HG03175 (cell line): ENCODE measurements around the gene DCST1.

Experiments
- ATAC-seq: cut with Tn5 transposase; IDR thresholded peaks from one replicate; pipeline ENCODE4 v1.9.1; 2021; ENCODE audit warnings: mild to moderate bottlenecking, moderate library complexity; ENCODE audit not compliant: unreplicated experiment

Gene DCST1

GRCh38 chr1:155050560-155051341 lies 17.1 kb downstream of the DCST1 start, which contains the start of gene ADAM15:
Gene ADAM15, plus strand, starts transcription at chr1:155051316. Its CDS starts 71 bp downstream, at chr1:155051387.
- peak; percentile 61 for ATAC-seq

DNA sequence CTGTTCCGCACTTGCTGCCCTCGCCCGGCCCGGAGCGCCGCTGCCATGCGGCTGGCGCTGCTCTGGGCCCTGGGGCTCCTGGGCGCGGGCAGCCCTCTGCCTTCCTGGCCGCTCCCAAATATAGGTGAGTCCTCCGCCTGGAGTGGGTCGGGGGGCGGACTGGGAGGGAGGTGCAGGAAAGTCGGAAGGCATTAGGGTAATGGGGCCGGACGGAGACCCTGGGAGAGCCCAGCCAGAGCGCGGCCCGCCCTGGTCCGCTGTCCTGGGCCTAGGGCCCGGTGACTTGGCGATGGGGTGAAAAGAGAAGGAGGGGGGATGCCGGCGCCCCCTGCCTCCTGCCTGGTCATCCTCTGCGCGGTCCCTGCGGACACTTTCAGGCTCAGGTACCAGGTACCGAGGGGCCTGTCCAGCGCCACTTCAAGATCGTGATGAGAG lies 17.7 kb downstream of the DCST1 start:
- no peak for ATAC-seq

- no peak for ATAC-seq
Measured at GRCh38 chr1:155051777-155052398, 18.3 kb downstream of the DCST1 start.

DNA sequence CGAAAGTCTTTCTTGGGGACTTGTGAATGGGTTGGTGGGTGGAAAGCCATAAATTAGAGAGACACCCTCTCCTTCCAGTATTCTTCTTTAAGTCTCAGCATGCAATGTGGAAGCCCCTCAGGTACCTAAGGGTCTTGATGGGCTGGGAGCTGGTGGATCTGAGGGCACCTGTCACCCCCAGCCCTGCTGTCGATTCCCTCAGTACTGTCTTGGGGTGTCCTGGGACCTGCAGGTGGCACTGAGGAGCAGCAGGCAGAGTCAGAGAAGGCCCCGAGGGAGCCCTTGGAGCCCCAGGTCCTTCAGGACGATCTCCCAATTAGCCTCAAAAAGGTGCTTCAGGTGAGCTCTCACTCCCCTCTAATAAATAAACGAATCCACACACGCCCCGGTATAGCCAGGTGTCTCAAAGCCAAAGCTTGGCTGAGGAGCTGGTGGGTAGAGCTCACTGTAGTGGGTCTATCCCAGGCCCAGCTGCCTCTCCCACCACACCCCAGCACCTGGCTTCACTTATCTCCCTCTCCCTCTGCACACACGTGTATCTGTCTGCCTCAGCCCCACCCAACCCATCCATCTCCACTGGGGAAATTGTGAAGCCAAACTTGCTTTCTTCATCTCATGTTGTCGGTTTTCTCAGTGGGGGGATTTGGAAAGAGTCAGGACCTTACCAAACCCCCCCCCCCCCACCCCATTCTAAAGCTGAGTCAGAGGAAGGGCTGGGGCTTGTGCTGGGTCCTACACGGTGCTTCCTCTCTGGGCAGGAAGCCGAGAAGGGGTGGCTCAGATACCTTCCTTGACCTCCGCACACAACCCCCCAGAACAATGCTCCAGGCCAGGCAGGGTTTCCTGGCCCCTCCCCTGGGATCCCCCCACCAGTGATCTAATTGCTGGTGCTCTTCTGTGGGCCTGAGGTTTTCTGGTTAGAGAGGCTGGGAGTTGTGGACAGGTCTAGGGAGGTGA lies 19.1 kb downstream of the DCST1 start:
- ATAC-seq, result no peak

DNA sequence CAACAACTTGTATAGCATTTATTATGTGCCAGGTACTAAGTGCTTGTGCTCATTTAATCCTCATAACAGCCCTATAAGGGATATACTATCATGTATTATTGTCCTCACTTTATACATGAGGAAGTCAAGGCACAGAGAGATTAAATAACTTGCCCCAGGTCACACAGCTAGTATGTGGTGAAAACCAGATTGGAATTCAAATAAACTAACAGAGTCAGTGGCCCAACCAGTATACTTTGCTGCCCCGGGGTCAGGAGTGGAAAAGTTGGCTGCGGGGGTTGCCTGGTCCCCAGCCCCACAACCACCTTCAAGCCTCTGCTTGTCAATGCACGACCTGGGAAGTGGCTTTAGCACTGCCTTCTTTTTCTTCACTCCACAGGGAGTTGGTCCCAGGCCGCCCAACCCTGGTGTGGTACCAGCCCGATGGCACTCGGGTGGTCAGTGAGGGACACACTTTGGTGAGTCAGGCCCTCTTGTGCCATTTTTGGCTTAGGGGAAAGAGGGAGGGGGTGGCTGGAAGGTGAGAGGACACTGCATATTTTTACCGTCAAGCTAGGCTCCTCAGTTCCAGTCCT lies 20.0 kb downstream of the DCST1 start:
- no peak for ATAC-seq

DNA sequence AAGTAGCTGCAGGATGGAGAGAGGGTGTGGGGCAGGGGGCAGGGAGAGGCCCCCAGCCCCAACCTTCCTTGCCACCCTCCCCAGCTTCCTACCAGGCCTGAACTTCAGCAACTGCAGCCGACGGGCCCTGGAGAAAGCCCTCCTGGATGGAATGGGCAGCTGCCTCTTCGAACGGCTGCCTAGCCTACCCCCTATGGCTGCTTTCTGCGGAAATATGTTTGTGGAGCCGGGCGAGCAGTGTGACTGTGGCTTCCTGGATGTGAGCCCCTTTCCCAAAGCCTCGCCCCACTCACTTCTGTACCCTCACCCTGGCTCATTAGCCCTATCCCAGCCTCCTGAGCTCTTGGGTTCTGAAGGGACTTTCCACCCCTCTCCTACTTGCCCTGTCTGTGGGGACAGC lies 23.5 kb downstream of the DCST1 start:
- ATAC-seq, result no peak

- no peak for ATAC-seq
Measured at GRCh38 chr1:155057788-155058211, 24.2 kb downstream of the DCST1 start.

DNA sequence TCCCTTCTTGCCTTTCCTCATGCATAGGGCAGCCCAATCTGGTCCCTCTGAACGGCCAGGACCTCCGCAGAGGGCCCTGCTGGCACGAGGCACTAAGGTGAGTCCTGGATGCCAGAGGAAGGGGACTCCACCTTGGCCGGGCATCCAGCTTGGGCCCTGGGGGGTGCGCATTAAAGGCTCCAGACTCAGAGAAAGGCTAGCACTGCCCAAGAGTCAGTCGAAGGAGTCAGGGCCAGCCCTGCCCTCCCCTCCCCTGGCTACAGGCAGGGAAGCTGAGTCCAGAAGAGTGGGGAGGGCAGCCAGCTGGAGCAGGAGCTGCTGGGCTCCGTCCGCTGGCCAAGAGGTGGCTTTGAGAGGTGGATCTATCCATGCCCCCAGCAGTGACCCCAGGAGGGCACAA lies 27.1 kb downstream of the DCST1 start:
- ATAC-seq, result no peak

GRCh38 chr1:155061381-155062150 lies 27.9 kb downstream of the DCST1 start:
- peak; percentile 48 for ATAC-seq

DNA sequence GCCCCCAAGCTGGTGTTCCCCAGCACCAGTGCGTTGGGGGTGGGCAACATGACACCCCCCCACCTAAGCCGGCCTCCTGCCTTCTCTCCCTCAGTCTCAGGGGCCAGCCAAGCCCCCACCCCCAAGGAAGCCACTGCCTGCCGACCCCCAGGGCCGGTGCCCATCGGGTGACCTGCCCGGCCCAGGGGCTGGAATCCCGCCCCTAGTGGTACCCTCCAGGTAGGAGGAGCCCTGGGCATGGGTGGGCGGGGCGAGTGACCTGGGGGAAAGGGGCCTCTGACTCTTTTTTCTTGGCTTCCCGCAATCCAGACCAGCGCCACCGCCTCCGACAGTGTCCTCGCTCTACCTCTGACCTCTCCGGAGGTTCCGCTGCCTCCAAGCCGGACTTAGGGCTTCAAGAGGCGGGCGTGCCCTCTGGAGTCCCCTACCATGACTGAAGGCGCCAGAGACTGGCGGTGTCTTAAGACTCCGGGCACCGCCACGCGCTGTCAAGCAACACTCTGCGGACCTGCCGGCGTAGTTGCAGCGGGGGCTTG lies 28.6 kb downstream of the DCST1 start:
- no peak for ATAC-seq

DNA sequence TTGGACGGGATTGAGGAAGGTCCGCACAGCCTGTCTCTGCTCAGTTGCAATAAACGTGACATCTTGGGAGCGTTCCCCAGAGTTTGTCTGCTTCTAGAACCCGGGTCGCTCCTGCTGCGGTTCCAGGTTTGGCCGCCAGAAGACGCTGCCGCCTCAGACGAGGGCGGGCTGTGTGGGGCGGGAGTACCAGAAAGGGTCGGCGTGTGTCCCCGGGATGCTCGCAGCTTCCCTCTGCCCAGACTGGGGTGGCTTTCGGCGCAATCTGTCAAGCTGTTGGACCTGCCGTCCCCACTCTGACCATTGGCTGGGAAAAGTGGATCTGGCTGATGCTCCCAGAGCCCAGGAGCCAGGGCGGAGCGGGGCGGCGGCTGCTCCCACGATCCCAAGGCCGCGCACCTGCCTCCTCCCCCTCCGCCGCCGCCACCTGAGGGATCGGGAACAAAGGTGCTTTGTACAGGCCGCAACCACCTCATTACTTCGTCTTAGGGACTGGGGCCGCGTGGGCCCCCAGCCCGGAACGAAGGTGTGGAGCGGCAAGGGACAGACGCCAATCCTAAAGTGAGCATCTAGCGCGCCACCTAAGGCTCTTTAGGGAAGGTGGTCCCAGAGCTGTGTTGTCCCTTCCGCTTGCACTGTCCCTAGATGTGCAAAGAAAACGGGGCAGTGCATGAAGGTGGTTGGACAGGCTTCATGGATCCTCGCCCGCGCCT lies 29.2 kb downstream of the DCST1 start:
- no peak for ATAC-seq

- ATAC-seq, result peak; percentile 76
Measured at GRCh38 chr1:155063550-155064110, 30.0 kb downstream of the DCST1 start, which contains the start of gene EFNA4. Gene EFNA4, plus strand, starts transcription at chr1:155063740. Its CDS starts 84 bp downstream, at chr1:155063824.

GRCh38 chr1:155064111-155064831 lies 30.6 kb downstream of the DCST1 start:
- ATAC-seq, result no peak

GRCh38 chr1:155064832-155065429 lies 31.3 kb downstream of the DCST1 start:
- ATAC-seq, result no peak

DNA sequence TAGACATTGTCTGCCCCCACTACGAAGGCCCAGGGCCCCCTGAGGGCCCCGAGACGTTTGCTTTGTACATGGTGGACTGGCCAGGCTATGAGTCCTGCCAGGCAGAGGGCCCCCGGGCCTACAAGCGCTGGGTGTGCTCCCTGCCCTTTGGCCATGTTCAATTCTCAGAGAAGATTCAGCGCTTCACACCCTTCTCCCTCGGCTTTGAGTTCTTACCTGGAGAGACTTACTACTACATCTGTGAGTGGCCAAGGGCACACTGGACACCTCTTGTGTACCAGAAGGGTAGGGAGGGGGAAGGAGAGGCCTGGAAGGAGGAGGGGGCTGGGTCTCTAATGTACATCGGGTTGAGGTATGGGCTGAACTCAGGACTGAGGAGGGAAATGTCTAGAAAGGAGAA lies 33.2 kb downstream of the DCST1 start:
- no peak for ATAC-seq

- no peak for ATAC-seq
Measured at GRCh38 chr1:155068599-155068998, 35.0 kb downstream of the DCST1 start.

GRCh38 chr1:155069551-155070157 lies 36.0 kb downstream of the DCST1 start:
- ATAC-seq, result no peak
